Caco-2 (cell line): Measurements from ENCODE around the gene FSTL3. TPM values are rescaled to one million over a fixed set of nuclear protein-coding genes. Genes with fewer than 3 reads are reported as not detected.
A peak's percentile ranks its signal among the peaks of the same experiment; 100 is the strongest.

Experiments used
- BruUV-seq: library from RNA; stranded (reverse); fragments of 400-500 nt; replicated peaks from 2 replicates; lab custom pipeline; 2021; lab: Mats Ljungman, UMichigan
- CTCF ChIA-PET: fragments of 300-600 bp; sonication (Branson Sonifier 250); formaldehyde crosslinking; loops from one replicate; lab custom pipeline; 2022; ENCODE audit warnings: antibody characterized with exemption; lab: Charles Lee
- POLR2A ChIA-PET: fragments of 300-600 bp; sonication (Branson Sonifier 250); formaldehyde crosslinking; loops from one replicate; lab custom pipeline; 2022; ENCODE audit warnings: antibody characterized with exemption; lab: Charles Lee
- DNase-seq, 2 experiments: peaks; one replicate each; pipeline versions ENCODE4 v3.0.0 to v3.0.0-alpha.2; 2020 to 2022
- H3K27me3 ChIP-seq: replicated peaks from 2 replicates; pipeline ENCODE4 v1.6.0; 2011; ENCODE audit warnings: low read length; ENCODE audit not compliant: control insufficient read depth, insufficient read depth
- H3K36me3 ChIP-seq: 2 replicates; pipeline ENCODE4 v1.5.1; 2011; ENCODE audit warnings: low read length; ENCODE audit not compliant: control insufficient read depth, insufficient read depth
- H3K4me1 ChIP-seq: fragments of 250-450 bp; sonication (Bioruptor Pico); 2 replicates; pipeline ENCODE4 v1.5.1; 2020; ENCODE audit warnings: mild to moderate bottlenecking
- H3K4me3 ChIP-seq: 2 replicates; pipeline ENCODE4 v1.5.1; 2011; ENCODE audit warnings: low read depth, mild to moderate bottlenecking, control low read depth, low read length
- H3K9me3 ChIP-seq: fragments of 250-450 bp; sonication (Bioruptor Pico); 2 replicates; pipeline ENCODE4 v1.5.1; 2020; ENCODE audit warnings: mild to moderate bottlenecking, moderate library complexity
- H3K27ac Mint-ChIP-seq: one replicate; pipeline ENCODE4 v1.8.0; 2022; ENCODE audit warnings: mixed read lengths; ENCODE audit not compliant: unreplicated experiment
- H3K27me3 Mint-ChIP-seq: one replicate; pipeline ENCODE4 v1.8.0; 2022; ENCODE audit warnings: mixed read lengths; ENCODE audit not compliant: insufficient read depth, unreplicated experiment
- H3K36me3 Mint-ChIP-seq: one replicate; pipeline ENCODE4 v1.8.0; 2022; ENCODE audit warnings: mild to moderate bottlenecking, mixed read lengths; ENCODE audit not compliant: insufficient read depth, unreplicated experiment
- H3K4me1 Mint-ChIP-seq: one replicate; pipeline ENCODE4 v1.8.0; 2022; ENCODE audit warnings: low read depth, mixed read lengths; ENCODE audit not compliant: unreplicated experiment
- H3K4me3 Mint-ChIP-seq: one replicate; pipeline ENCODE4 v1.8.0; 2022; ENCODE audit warnings: mild to moderate bottlenecking, moderate library complexity, mixed read lengths; ENCODE audit not compliant: unreplicated experiment
- H3K9me3 Mint-ChIP-seq: one replicate; pipeline ENCODE4 v1.8.0; 2022; ENCODE audit warnings: mixed read lengths; ENCODE audit not compliant: unreplicated experiment
- CTCF ChIP-seq, 2 experiments: fragments of 200-600 bp in 1 of 2; IDR thresholded peaks; 1 replicate in 1 of 2; 2 replicates in 1 of 2; pipeline versions ENCODE4 v1.5.1 to v1.8.0; 2011 to 2022; ENCODE audit warnings: antibody characterized with exemption in 1 of 2, control low read depth in 1 of 2, inconsistent platforms in 1 of 2, low read depth in 1 of 2, low read length in 1 of 2, mild to moderate bottlenecking in 1 of 2, moderate library complexity in 1 of 2; ENCODE audit not compliant: insufficient read depth in 1 of 2, severe bottlenecking in 1 of 2, unreplicated experiment in 1 of 2
- intact Hi-C: fragments of 100-400 bp; cut with micrococcal nuclease; formaldehyde crosslinking; loops from one replicate; pipeline ENCODE4 v1.10.0; 2022; ENCODE audit not compliant: unreplicated experiment
- total RNA-seq: library from RNA; stranded (reverse); gene quantifications from 2 replicates; pipeline ENCODE4 v1.2.3, GENCODE V29; 2022

The FSTL3 gene
- total RNA-seq, 1 experiment from 2014 or later: 26.3 TPM

DNA sequence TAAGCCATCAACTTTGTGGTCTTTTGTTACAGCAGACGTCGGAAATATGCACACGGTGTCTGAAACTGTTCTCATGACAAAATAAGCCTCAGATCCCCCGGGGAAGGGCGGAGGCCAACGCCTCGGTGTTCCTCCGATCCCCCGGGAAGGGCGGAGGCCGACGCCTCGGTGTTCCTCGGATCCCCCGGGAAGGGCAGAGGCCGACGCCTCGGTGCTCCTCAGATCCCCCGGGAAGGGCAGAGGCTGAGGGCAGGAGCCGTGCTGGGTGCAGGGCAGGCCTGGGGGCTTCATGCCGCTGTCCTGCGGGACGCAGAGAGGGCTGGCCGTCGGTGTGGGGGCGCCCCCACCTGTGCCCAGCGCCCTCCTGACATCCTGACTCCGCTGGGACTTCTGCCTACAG, 31.8 kb upstream of the FSTL3 start:
- peaks cover 1% of the 10 kb centered on the region for H3K27me3 Mint-ChIP-seq
- H3K27ac Mint-ChIP-seq: peak overlapping the region; percentile 53
- peaks cover 3% of the 10 kb centered on the region for H3K4me1 Mint-ChIP-seq
- Histone ChIP-seq H3K9me3 (no peaks in the 10 kb centered on the region), H3K4me1 (peaks cover under 1% of the 10 kb centered on the region; the same call in 1 of the 2 replicates), H3K27me3 (no peaks in the 10 kb centered on the region), H3K4me3 (no peak overlapping the region), H3K36me3 (no peaks in the 10 kb centered on the region)
- ChIA-PET POLR2A (interaction anchor here (0.5 kb wide), 1 partner anchor 72 kb away, joined by 3 read pairs; the partner anchor contains the start of gene BSG), CTCF (no interaction called here)
- no peak for TF ChIP-seq CTCF (IDR thresholded peaks at IDR 0.05; ENCODE audit: insufficient read depth in 1 of 2, low read depth in 1 of 2, low read length in 1 of 2, severe bottlenecking in 1 of 2, unreplicated experiment in 1 of 2)
- peaks cover 37% of the 10 kb centered on the region for H3K36me3 Mint-ChIP-seq
- no peak for DNase-seq
- no peaks in the 10 kb centered on the region for H3K9me3 Mint-ChIP-seq
- no TSS peak for BruUV-seq
- no peak overlapping the region for H3K4me3 Mint-ChIP-seq
- intact Hi-C loops: no loop called here

- ChIA-PET CTCF (no interaction called here), POLR2A (interaction anchor here (0.5 kb wide), 1 partner anchor 73 kb away, joined by 3 read pairs; the partner anchor contains the start of gene BSG)
- BruUV-seq: no TSS peak
- no peaks in the 10 kb centered on the region for H3K9me3 Mint-ChIP-seq
- no peaks in the 10 kb centered on the region for H3K27me3 ChIP-seq
- no peak for DNase-seq
- no peaks in the 10 kb centered on the region for H3K4me1 Mint-ChIP-seq
- no peak overlapping the region for H3K4me3 ChIP-seq
- peaks cover 33% of the 10 kb centered on the region for H3K36me3 Mint-ChIP-seq
- no peak overlapping the region for H3K27ac Mint-ChIP-seq
- intact Hi-C loops: no loop called here
- no peak overlapping the region for H3K4me3 Mint-ChIP-seq
- no peaks in the 10 kb centered on the region for H3K9me3 ChIP-seq
- TF ChIP-seq CTCF (IDR thresholded peaks at IDR 0.05; ENCODE audit: insufficient read depth in 1 of 2, low read depth in 1 of 2, low read length in 1 of 2, severe bottlenecking in 1 of 2, unreplicated experiment in 1 of 2): no peak
- H3K36me3 ChIP-seq: no peaks in the 10 kb centered on the region
- no peaks in the 10 kb centered on the region for H3K4me1 ChIP-seq
- H3K27me3 Mint-ChIP-seq: no peaks in the 10 kb centered on the region
Observed at GRCh38 chr19:644789-645188, 31.4 kb upstream of the FSTL3 start.

DNA sequence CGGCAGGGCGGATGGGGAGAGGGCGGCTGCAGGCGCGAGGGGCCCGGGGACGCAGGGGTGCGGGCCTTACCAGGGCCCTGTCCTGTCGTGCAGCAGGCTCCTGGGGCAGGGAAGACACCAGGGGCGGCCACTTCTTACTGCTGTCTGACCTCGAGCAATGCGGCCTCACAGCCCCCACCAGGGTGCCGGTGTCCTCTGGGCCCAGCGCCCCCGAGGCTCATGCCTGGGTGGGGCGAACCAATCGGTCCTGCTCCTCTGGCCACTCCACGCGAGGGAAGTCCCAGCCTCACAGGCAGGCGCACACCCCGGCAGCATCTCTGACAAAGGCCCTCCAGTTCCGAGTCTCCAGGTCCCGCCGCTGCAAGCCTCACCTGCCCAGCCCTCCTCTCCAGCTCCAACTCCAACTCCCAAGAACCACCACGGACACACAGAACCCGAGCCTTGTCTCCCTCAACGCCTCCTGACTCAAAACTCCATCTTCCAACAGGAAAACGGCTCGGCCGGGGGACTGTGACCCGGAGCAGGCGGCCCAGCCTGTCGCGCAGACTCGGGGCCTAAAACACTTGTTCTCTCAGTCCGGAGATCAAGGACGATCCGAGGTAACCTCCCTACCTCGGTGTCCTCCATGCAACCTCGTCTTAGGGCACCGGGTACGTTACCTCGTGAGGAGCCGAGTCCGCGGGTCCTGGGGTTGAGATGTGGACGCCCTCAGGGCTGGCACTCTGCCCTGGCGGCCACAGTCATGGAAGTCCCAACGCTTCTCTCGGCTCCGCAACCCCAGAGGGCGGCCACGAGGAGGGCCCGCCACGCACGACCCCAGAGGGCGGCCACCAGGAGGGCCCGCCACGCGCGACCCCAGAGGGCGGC, 30.0 kb upstream of the FSTL3 start:
- Mint-ChIP-seq H3K36me3 (peaks cover 41% of the 10 kb centered on the region), H3K4me1 (no peaks in the 10 kb centered on the region), H3K9me3 (no peaks in the 10 kb centered on the region), H3K27ac (no peak overlapping the region), H3K4me3 (no peak overlapping the region), H3K27me3 (no peaks in the 10 kb centered on the region)
- no peak overlapping the region for H3K4me3 ChIP-seq
- no peak for TF ChIP-seq CTCF (IDR thresholded peaks at IDR 0.05; ENCODE audit: insufficient read depth in 1 of 2, low read depth in 1 of 2, low read length in 1 of 2, severe bottlenecking in 1 of 2, unreplicated experiment in 1 of 2)
- ChIA-PET POLR2A (no interaction called here), CTCF (no interaction called here)
- H3K4me1 ChIP-seq: no peaks in the 10 kb centered on the region
- H3K9me3 ChIP-seq: no peaks in the 10 kb centered on the region
- no peaks in the 10 kb centered on the region for H3K27me3 ChIP-seq
- DNase-seq: no peak
- no peaks in the 10 kb centered on the region for H3K36me3 ChIP-seq
- BruUV-seq: no TSS peak
- intact Hi-C loops: no loop called here
